Glomerular visceral epithelial cell (primary cell): ENCODE measurements around the gene TMEM213.

Experiments
- DNase-seq: peaks from one replicate; pipeline ENCODE4 v3.0.0-alpha.2; 2016; ENCODE audit errors: extremely low spot score

Gene TMEM213, protein sequence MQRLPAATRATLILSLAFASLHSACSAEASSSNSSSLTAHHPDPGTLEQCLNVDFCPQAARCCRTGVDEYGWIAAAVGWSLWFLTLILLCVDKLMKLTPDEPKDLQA

DNA sequence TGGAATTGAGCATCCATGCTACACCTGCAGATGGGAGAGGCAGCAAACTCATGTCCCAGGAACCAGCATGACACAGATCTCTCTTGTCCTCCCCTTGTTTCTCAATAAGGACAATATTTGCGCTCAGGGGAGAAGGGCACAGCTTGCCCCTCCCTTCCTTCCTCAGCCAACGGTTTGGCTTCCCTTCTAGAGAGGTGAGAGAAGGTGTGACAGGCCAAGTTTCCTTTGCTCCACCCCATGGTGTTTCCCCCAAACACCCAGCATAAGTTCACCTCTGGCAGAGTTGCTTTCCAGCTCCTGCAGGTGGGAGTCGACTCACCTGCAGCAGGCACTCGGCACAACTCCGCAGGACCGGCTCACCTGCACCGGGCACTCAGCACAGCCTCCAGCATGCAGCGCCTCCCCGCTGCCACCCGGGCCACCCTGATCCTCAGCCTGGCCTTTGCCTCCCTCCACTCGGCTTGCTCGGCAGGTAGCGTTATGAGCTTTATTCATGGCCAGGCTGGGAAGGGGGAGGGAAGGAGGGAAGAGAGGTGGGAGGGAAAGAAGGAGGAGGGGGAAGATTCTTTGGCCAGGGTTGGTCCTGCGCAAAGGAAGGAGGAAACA lies at the start of gene TMEM213, which contains the start of gene ATP6V0A4:
Gene TMEM213 (plus strand): TSS at position 280 of the 606 bp plus-strand sequence. CDS start 111 bp downstream, at position 391.
Gene ATP6V0A4 (minus strand): TSS at position 482 of the 606 bp plus-strand sequence. CDS start 26,949 bp downstream, outside the sequence.
- DNase-seq, result no peak

- DNase-seq, result no peak
Measured at GRCh38 chr7:138748666-138749065, 49.1 kb upstream of the TMEM213 start.

DNA sequence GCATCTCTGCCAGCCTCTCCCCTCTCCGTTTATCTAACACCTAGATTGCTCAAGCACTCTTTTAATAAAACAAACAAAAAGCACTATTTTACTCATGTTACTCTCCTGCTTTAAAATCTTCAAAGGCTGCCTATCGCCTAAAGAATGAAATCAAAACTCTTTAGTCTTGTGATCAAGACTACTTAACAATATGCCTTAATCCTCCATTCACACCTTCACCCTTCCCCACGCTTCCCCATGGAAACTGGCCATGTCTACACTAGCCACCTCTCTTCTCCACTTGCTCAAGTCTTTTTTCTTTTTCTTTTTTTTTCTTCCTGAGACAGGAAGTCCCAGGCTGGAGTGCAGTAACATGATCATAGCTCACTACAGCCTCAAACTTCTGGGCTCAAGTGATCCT lies 47.8 kb upstream of the TMEM213 start:
- DNase-seq, result no peak

GRCh38 chr7:138750473-138750872 lies 47.3 kb upstream of the TMEM213 start:
- no peak for DNase-seq

DNA sequence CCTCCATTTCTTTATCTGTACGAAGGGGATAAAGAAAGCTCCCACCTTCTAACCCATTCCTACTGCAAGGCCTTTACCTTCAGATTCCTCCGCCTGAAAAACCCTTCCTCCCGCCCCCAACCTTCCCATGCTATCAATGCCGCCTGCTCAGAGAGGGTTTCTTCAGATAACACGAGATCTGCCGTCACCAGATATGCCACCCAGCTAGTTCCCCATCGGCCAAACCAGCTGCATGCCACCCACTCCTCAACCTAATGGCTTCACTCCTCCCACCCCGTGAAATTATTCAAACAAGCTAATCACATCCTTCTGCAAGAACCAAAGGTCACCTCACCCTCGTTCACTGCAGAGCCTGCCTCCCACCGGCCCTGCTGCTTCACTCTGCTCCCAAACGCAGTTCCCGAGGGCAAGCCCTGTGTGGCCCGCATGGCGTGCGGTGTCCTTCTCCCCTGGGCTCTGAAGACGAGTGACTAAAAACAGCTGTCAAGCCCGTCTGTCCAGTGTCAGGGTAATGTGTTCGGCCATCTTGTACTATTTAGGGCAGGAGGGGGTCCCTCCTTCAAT lies 46.8 kb upstream of the TMEM213 start:
- DNase-seq, result no peak

DNA sequence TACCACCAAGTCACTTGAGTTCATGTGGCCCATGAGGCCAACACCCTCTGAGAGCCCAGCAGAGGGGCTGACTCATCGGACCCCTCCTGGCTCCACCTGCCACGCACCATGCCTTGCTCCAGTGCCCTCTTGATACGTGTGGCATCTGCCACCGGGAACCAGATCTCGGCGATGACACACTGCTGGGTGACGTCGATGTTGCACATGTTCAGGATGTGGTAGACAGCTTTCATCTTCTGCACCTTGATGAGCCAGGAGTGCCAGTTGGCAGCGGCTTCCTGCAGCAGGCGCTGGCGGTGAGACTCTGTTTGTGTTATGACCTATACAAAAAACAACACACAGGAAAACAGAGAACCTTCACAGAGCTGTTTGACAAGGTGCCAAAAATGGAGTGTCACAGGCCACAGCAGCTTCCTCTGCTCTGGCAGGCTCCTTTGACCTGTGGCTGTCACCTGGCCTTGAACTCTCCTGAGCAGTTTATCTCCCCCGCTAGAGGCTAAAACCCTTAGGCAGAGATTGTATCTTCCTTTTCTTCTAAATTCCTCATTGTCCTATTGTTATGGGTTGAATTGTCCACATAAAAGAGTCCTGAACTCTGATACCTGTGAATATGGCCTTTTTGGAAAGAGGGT lies 45.2 kb upstream of the TMEM213 start:
- DNase-seq, result peak; percentile 98

GRCh38 chr7:138753150-138753518 lies 44.7 kb upstream of the TMEM213 start:
- DNase-seq, result no peak

GRCh38 chr7:138753610-138754009 lies 44.2 kb upstream of the TMEM213 start:
- DNase-seq, result no peak

GRCh38 chr7:138755331-138755747 lies 42.5 kb upstream of the TMEM213 start:
- peak; percentile 43 for DNase-seq

GRCh38 chr7:138755842-138756590 lies 41.8 kb upstream of the TMEM213 start:
- DNase-seq, result no peak

DNA sequence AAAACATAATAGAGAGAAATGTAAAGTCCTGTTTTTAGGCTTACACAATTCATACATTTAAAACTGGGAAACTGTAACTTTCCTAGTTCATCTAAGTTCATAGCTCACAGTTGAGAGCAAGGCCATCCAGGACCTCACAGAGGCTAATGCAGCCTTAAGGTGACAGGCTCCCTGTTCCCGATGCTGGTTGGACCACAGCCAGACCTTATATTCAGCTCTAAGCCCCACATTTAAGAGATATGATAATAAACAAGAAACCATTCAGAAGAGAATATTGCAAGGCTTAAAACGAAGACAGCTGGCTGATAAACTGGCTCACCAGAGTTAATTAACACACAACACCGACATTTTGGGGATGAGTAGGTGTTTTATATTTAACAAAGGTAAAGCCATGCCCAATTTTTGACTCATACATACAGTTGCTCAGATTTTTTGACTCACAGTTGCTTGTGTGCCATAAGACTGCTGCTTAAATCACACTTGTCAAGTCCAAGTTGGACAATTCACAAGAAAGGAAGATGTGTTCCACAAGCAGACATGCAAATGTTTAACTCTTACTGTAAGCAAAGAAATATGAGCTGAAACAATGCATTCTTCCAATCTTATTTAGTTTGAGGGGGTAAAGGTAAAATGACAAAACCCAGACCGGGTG lies 41.1 kb upstream of the TMEM213 start:
- DNase-seq, result peak; percentile 13

- DNase-seq, result no peak
Measured at GRCh38 chr7:138768241-138768640, 29.6 kb upstream of the TMEM213 start.

DNA sequence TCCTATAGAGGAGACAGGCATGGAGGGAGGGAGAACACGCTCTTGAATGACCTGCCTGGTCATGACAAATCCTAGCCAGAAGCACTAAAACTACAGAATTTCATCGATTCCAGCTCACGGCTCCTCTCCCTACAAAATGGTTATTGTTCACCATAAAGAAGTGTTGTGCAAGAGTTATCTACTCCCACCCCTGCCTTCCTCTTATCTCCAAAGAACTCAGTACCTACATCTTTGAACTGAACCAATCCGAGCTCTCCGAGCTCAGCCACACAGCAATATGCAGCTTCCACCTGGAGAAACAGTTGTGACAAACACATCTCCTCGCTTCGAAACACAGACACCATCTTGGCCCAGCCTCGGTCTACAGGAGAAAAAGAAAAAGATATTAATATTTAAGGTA lies 26.9 kb upstream of the TMEM213 start:
- no peak for DNase-seq

DNA sequence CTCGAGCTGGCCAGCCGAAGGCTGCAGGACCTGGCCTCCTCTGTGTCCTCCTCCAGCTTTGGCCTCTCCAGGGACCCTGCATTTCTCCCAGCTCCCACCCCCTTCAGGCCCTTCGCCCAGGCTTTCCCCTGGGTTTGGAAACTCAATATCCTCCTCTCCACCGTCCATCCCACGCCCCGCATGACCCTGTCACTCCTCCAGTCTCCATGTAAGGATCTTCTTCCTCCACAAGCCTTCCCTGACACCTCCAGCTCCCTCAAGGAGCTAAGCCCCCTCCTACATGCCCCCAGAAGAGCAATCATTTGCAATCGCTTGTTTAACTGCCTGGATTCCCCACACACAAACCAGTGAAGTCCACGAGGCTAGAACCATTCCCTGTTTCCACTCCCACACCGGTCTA lies 24.6 kb upstream of the TMEM213 start:
- DNase-seq, result no peak

- no peak for DNase-seq
Measured at GRCh38 chr7:138773817-138774216, 24.0 kb upstream of the TMEM213 start.

GRCh38 chr7:138776166-138776833 lies 21.5 kb upstream of the TMEM213 start:
- no peak for DNase-seq

DNA sequence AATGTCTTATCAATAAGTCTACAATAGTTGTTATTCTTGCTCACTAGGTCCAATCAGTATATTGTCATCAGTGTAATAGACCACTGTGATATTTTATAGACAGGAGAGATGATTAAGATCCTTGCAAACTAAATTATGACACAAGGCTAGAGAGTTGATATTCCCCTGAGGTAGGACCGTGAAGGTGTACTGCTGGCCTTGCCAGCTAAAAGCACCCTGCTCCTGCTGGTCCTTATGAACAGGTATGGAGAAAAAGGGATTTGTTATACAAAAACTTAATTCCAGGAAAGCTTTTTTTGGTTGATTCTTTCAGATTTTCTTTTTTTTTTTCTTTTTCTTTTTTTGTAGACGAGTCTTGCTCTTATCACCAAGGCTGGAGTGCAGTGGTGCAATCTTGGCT lies 16.8 kb upstream of the TMEM213 start:
- no peak for DNase-seq

GRCh38 chr7:138784692-138785091 lies 13.1 kb upstream of the TMEM213 start:
- no peak for DNase-seq

- peak; percentile 25 for DNase-seq
Measured at GRCh38 chr7:138785587-138786437, 12.0 kb upstream of the TMEM213 start.

DNA sequence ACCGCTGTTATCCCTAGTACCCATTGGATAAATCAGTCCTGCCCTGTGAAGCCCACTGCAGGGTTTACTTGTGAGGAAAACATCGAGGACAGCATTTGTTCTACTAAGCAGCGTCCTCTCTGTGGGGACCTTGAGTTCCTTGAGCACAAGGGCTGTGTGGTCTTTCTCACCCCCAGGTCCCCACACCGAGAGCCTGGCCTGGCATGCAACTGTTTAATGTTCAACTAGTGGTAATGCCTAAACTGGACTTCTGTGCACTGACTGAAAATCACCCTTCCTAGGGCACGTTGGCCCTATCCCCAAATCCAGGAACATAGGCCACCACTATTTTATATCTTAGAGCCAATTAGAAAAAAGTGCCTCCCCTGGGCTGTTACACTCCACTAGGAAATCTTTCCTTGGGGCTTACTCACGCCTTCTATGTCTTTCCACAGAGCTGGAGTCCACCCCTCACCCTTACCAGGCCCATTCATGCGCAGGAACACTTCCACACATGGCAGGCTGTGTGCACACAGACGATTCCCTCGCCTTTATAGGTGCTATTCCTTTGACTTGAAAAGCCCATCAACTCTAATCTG lies 1.7 kb upstream of the TMEM213 start:
- peak; percentile 42 for DNase-seq
